ENCODE measurements around the gene TWNK. TPM values are rescaled to one million over a fixed set of nuclear protein-coding genes. Genes with fewer than 3 reads are reported as not detected.

TWNK gene
- total RNA-seq, 2 donors from 2014 or later, result 5.5 to 7.1 TPM

GRCh38 chr10:101014230-101014884 lies 27.0 kb downstream of the TWNK start:
- peak; percentile 78 to 93 for TF ChIP-seq CTCF (IDR thresholded peaks at IDR 0.05)
- H3K36me3 ChIP-seq, result no peaks in the 10 kb centered on the region
- H3K4me3 ChIP-seq, result no peak overlapping the region
- H3K9me3 ChIP-seq, result no peaks in the 10 kb centered on the region
- peak; percentile 87 for DNase-seq (ENCODE audit: low spot score)
- peaks cover 0 to 32% of the 10 kb centered on the region in 2 donors for H3K4me1 ChIP-seq
- no peak overlapping the region for H3K27ac ChIP-seq
- no peaks in the 10 kb centered on the region for H3K27me3 ChIP-seq

DNA sequence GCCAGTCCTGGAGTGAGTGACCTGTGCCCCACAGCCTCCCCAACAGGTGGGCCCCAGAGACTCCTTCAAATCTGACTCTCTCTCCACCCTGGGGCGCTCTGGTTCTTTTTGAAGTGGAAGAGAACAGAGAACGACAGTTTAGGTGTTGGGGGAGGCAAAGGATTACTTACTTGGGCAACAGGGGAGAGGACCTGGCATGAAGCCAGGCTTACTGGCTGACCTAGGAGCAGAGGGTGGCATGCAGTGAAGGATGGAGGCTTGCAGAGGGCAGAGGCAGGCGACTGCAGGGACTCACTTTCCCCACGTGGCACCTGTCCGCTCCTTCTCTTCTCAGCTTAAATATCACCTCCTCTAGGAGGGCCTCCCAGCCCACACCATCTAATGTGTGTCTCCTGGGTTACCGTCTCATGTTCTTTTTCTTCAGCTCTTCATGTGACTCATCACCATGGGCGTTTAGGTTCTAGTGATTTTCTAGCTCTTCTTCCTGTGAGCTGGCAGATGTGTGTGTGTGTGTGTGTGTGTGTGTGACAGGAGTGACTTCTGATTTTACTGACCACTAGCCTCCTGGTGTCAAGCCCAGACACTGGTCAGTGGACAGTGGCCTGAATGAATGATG lies 27.7 kb downstream of the TWNK start:
- Histone ChIP-seq H3K9me3 (no peaks in the 10 kb centered on the region), H3K27me3 (no peaks in the 10 kb centered on the region), H3K36me3 (no peaks in the 10 kb centered on the region), H3K4me3 (no peak overlapping the region), H3K4me1 (peaks cover 0 to 32% of the 10 kb centered on the region in 2 donors), H3K27ac (no peak overlapping the region)
- DNase-seq (ENCODE audit: low spot score), result no peak
- no peak for TF ChIP-seq CTCF (IDR thresholded peaks at IDR 0.05)

- peaks cover 0 to 32% of the 10 kb centered on the region in 2 donors for H3K4me1 ChIP-seq
- H3K27me3 ChIP-seq, result no peaks in the 10 kb centered on the region
- H3K27ac ChIP-seq, result no peak overlapping the region
- no peak overlapping the region for H3K4me3 ChIP-seq
- TF ChIP-seq CTCF (IDR thresholded peaks at IDR 0.05), result no peak
- H3K9me3 ChIP-seq, result no peaks in the 10 kb centered on the region
- DNase-seq (ENCODE audit: low spot score), result no peak
- no peaks in the 10 kb centered on the region for H3K36me3 ChIP-seq
Observed at GRCh38 chr10:101015582-101015973, 28.2 kb downstream of the TWNK start.

- no peaks in the 10 kb centered on the region for H3K9me3 ChIP-seq
- no peak for TF ChIP-seq CTCF (IDR thresholded peaks at IDR 0.05)
- DNase-seq (ENCODE audit: low spot score), result no peak
- no peak overlapping the region for H3K4me3 ChIP-seq
- H3K4me1 ChIP-seq, result peaks cover 0 to 30% of the 10 kb centered on the region in 2 donors
- H3K36me3 ChIP-seq, result no peaks in the 10 kb centered on the region
- H3K27ac ChIP-seq, result no peak overlapping the region
- H3K27me3 ChIP-seq, result no peaks in the 10 kb centered on the region
Observed at GRCh38 chr10:101016814-101017213, 29.5 kb downstream of the TWNK start.

DNA sequence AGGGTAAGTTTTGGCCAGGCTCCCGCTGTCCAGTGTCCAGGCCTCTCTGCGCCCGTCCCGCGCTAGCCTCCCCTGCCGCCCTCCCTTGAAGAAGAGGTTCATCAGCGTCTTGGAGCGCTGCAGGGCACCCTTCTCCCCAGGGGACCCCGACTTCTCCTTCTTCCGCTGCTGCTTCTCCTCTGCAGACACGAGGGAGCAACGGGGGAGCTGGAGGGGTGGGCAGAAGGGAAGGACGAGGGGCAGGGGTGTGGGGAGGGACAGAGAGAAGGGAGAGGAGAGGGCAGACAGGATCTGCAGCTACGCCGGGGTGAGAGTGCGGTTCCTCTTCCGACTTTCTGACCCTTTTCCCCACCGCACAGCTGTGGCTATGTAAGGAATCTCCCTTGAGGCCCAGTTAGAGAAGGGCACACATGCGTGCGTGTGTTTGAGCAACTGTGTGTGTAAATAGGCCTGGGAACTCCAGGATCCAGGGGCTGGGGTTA lies 30.8 kb downstream of the TWNK start:
- DNase-seq (ENCODE audit: low spot score), result no peak
- Histone ChIP-seq H3K4me1 (peaks cover 0 to 16% of the 10 kb centered on the region in 2 donors), H3K4me3 (no peak overlapping the region), H3K36me3 (no peaks in the 10 kb centered on the region), H3K9me3 (no peaks in the 10 kb centered on the region), H3K27me3 (no peaks in the 10 kb centered on the region), H3K27ac (no peak overlapping the region)
- no peak for TF ChIP-seq CTCF (IDR thresholded peaks at IDR 0.05)
